Measurements from ENCODE around the gene CERS6.
"Not testable (repeated sequence)": the region's sequence is repeated elsewhere in the genome, so short reads cannot be mapped to it uniquely, and the experiment has no call there.

CERS6 gene

DNA sequence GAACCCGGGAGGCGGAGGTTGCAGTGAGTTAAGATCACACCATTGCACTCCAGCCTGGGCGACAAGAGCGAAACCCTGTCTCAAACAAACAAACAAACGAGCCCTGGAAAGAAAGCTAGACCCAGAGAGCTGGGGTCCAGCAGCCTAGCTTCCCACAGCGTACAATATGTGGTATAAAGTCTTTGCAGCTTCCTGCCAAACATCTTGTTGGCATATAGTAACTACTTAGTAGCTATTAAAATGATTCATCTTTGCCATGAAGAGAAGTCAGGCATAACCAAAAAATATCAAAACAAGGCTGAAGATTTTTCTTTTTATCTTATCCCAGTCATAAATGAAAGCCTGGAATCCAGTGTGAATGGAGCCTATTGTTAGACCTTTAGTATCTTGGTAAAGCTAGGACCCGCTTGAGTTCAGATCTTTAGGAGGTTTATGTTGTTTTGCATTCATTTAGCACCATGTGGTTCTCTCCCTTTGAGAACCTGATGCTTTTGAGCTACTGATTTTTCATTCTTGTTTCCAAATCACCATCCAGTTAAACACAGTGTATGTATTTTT is 206.7 kb downstream of the CERS6 start:
- no peak for DNase-seq (ENCODE audit: low read depth in 1 of 2, low spot score in 1 of 2)

- no peak for DNase-seq (ENCODE audit: low read depth in 1 of 2, low spot score in 1 of 2)
Observed at GRCh38 chr2:168663993-168664392, 207.9 kb downstream of the CERS6 start.

GRCh38 chr2:168664715-168665114 is 208.6 kb downstream of the CERS6 start:
- not testable (repeated sequence) for DNase-seq (ENCODE audit: low read depth in 1 of 2, low spot score in 1 of 2)

DNA sequence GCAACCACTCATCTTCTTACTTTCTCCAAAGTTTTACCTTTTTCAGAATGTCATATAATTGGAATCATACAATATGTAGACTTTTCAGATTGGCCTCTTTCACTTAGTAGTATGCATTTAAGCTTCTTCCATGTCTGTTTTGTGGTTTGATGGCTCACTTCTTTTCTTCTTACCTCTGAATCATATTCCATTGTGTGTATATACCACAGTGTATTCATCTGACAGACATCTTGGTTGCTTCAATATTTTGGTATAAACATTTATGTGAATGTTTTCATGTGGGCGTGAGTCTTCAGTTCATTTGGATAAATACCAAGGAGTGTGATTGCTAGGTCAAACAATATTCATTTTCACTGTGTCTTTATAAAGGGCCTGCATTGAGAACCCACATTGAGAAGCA is 210.3 kb downstream of the CERS6 start:
- no peak for DNase-seq (ENCODE audit: low read depth in 1 of 2, low spot score in 1 of 2)

- no peak for DNase-seq (ENCODE audit: low read depth in 1 of 2, low spot score in 1 of 2)
Observed at GRCh38 chr2:168667156-168667555, 211.1 kb downstream of the CERS6 start.

DNA sequence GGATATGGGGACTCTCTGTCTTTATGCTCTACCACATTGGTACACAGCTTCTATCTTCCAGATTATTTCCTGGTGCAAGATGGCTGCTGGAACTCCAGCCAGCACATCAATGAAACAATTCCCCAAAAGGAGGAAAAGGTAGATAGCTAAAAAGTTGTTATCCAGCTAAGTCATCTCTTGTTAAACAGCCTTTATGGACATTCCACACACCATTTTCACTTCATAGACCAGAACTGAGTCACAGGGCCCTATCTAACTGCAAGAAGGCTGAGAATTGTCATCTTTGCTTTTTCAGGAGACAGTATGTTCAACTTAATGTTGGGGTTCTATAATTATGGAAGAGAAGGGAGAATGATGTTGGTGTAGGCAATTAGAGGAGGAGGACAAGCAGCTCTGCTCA is 213.1 kb downstream of the CERS6 start:
- no peak for DNase-seq (ENCODE audit: low read depth in 1 of 2, low spot score in 1 of 2)

DNA sequence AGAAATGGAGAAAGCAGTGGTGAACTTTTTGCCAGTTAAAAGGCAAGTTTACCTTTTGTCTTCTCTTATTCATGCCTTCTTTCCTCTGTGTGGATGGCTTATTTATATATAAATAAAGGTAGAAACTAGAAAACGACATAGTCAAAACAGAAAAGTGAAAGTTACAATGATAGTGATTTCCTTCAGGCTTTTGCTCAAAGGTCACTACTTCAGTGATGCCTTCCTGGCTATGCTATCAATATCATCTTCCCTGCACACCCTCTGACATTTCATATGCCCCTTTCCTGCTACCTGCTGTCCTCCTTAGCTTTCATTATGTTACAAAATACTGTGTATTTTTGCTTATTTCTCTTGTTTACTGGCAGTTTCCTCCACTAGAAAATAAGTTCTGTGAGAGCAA is 214.4 kb downstream of the CERS6 start:
- DNase-seq (ENCODE audit: low read depth in 1 of 2, low spot score in 1 of 2) = no peak

DNA sequence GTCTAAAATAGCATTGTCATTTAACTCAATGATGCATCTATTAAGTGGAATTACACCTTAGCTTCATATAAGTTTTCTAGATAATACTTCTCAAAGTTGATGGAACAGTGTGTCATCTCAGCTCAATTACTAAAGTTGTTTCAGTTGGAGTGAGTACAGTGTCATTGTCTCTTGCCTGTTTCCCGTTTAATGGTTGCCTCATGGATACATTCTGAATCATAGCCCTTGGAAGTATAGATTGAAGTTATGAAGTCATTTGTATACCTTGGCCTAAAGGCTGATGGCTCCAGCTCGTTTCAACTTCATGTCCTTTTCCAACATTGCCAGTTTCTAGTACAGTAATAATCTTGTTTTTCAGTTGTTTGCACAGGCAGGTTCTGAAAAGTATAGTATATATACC is 215.9 kb downstream of the CERS6 start:
- DNase-seq (ENCODE audit: low read depth in 1 of 2, low spot score in 1 of 2) = no peak

- DNase-seq (ENCODE audit: low read depth in 1 of 2, low spot score in 1 of 2) = no peak
Observed at GRCh38 chr2:168673265-168674189, 217.5 kb downstream of the CERS6 start.

GRCh38 chr2:168678153-168678853 is 222.2 kb downstream of the CERS6 start:
- DNase-seq (ENCODE audit: low read depth in 1 of 2, low spot score in 1 of 2) = no peak

DNA sequence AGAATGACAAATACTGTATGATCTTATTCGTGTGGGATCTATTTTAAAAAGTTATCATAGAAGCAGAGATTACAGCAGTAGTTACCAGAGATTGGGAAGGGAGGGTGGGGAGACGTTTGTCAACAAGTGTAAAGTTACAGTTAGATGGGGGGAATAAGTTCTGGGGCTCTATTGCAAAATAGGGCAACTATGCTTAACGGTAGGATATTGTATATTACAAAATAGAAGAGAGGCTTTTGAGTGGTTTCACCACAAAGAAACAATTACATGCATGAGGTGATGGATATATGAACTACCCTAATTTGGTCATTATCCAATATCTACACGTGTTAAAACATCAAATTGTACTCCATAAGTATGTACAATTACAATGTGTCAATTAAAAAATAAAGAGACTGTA is 223.0 kb downstream of the CERS6 start:
- DNase-seq (ENCODE audit: low read depth in 1 of 2, low spot score in 1 of 2) = no peak

GRCh38 chr2:168679741-168680310 is 223.8 kb downstream of the CERS6 start:
- DNase-seq (ENCODE audit: low read depth in 1 of 2, low spot score in 1 of 2) = no peak

DNA sequence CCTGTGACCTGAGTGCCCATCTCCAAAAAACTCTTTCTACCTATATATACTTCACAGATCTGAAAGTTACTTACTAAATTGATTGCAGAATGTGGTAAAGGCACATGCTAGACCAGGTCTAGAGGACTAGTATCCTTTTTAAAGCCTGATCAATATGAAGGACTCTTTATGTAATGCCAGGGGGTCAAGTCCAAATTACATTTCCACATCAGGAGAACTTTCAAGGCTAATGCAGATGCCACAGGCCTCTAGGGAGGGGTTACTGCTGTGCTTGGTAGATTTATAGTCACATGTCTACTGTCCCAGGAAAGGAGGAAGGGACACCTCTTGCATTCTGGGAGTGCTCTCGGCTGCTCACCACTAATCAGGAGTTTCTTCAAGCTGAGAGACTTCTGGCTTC is 227.9 kb downstream of the CERS6 start:
- DNase-seq (ENCODE audit: low read depth in 1 of 2, low spot score in 1 of 2) = no peak

GRCh38 chr2:168684921-168685599 is 229.0 kb downstream of the CERS6 start:
- DNase-seq (ENCODE audit: low read depth in 1 of 2, low spot score in 1 of 2) = no peak

- no peak for DNase-seq (ENCODE audit: low read depth in 1 of 2, low spot score in 1 of 2)
Observed at GRCh38 chr2:168685600-168686451, 229.8 kb downstream of the CERS6 start.

GRCh38 chr2:168686452-168687191 is 230.6 kb downstream of the CERS6 start:
- DNase-seq (ENCODE audit: low read depth in 1 of 2, low spot score in 1 of 2) = no peak

GRCh38 chr2:168687314-168687713 is 231.2 kb downstream of the CERS6 start:
- DNase-seq (ENCODE audit: low read depth in 1 of 2, low spot score in 1 of 2) = no peak

- no peak for DNase-seq (ENCODE audit: low read depth in 1 of 2, low spot score in 1 of 2)
Observed at GRCh38 chr2:168690381-168690885, 234.4 kb downstream of the CERS6 start.

DNA sequence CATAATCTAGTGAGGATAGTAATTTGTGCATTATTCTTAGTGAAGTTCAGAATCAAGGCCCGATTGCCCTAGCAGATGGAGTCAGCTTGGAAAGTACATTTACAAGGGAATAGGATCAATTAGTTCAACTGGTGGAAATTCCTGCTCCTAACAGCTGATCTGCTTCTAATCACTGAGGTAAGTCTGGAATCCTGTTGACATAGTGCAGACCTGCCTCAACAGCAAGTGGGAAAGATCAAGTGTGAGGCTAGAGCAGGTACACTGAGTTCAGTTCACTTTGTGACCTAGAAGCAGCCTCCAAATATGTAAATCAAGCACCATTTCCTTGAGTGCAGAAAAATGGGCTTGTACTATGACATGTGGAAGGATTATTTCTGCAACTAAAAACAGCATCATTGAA is 235.1 kb downstream of the CERS6 start:
- DNase-seq (ENCODE audit: low read depth in 1 of 2, low spot score in 1 of 2) = no peak
